K562 (cell line): ENCODE results near the gene RGS5. TPM values are rescaled to one million over a fixed set of nuclear protein-coding genes. Genes with fewer than 3 reads are reported as not detected.

Source experiments
- GABPB1 ChIP-seq: sonication (generic); formaldehyde crosslinking; IDR thresholded peaks from 2 replicates; pipeline ENCODE4 v1.8.0; 2022; ENCODE audit warnings: mild to moderate bottlenecking, missing genetic modification reagents
- PREB ChIP-seq: sonication (generic); formaldehyde crosslinking; IDR thresholded peaks from 2 replicates; pipeline ENCODE4 v1.8.1; 2023; ENCODE audit warnings: mild to moderate bottlenecking, missing genetic modification reagents
- TGIF2 ChIP-seq: sonication (generic); formaldehyde crosslinking; IDR thresholded peaks from 2 replicates; pipeline ENCODE4 v1.8.1; 2022; ENCODE audit warnings: mild to moderate bottlenecking, missing genetic modification reagents, moderate library complexity
- XRCC4 ChIP-seq: IDR thresholded peaks from one replicate; pipeline ENCODE4 v1.6.1; 2011; ENCODE audit not compliant: insufficient read depth, insufficient read length; ENCODE audit errors: extremely low read depth
- ZNF174 ChIP-seq: fragments of 250-450 bp; sonication (Bioruptor Pico); IDR thresholded peaks from 2 replicates; pipeline ENCODE4 v1.4.0; 2020; ENCODE audit warnings: mild to moderate bottlenecking
- polyA plus RNA-seq, 8 experiments: library from polyadenylated mRNA; depleted of rRNA in 4 of 8; stranded (reverse) in 5 of 8; unstranded in 3 of 8; fragments of >200 nt; fragmentation: Nextera tagmentation in 2 of 8; fragmentation: Illumina TruSeq in 1 of 8; extraction: Ambion mirVana in 2 of 8; extraction: Trizol in 1 of 8; gene quantifications; 2 replicates each; pipeline versions ENCODE4 v1.2.1 to v1.2.3, GENCODE V29; 2011 to 2014; ENCODE audit warnings: inconsistent platforms in 1 of 8, missing spikeins in 1 of 8
- total RNA-seq, 7 experiments: library from RNA; depleted of rRNA in 6 of 7; stranded (reverse); fragments of >200 nt in 6 of 7; fragmentation: Illumina TruSeq in 2 of 7; extraction: Trizol in 2 of 7; gene quantifications; 2 replicates each; pipeline versions ENCODE4 v1.2.1 to v1.2.3, GENCODE V29; 2011 to 2021; ENCODE audit warnings: low replicate concordance in 1 of 7
- TF ChIP-seq, protein P1 (sequence below): sonication (generic); formaldehyde crosslinking; IDR thresholded peaks from 2 replicates; pipeline ENCODE4 v1.8.0; 2022; ENCODE audit warnings: missing genetic modification reagents, mild to moderate bottlenecking, borderline replicate concordance
- TF ChIP-seq, protein P2 (sequence below): sonication (generic); IDR thresholded peaks from 2 replicates; pipeline ENCODE4 v1.6.1; 2016

Gene RGS5
- total and polyA plus RNA-seq, 9 of the 15 experiments (the other 6 are each of a cell fraction or from before 2014, with no cell fraction given): 0.71 to 5.3 (median 2.4) TPM

GRCh38 chr1:163171826-163172225 is 30.9 kb downstream of the RGS5 start (continued):
- TF ChIP-seq TGIF2 (no peak), GABPB1 (CRISPR knock-in tag) (no peak), ZNF174 (CRISPR knock-in tag) (no peak), XRCC4 (no peak), PREB (CRISPR knock-in tag) (no peak)
- TF ChIP-seq, protein P1, sequence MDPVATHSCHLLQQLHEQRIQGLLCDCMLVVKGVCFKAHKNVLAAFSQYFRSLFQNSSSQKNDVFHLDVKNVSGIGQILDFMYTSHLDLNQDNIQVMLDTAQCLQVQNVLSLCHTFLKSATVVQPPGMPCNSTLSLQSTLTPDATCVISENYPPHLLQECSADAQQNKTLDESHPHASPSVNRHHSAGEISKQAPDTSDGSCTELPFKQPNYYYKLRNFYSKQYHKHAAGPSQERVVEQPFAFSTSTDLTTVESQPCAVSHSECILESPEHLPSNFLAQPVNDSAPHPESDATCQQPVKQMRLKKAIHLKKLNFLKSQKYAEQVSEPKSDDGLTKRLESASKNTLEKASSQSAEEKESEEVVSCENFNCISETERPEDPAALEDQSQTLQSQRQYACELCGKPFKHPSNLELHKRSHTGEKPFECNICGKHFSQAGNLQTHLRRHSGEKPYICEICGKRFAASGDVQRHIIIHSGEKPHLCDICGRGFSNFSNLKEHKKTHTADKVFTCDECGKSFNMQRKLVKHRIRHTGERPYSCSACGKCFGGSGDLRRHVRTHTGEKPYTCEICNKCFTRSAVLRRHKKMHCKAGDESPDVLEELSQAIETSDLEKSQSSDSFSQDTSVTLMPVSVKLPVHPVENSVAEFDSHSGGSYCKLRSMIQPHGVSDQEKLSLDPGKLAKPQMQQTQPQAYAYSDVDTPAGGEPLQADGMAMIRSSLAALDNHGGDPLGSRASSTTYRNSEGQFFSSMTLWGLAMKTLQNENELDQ (CRISPR knock-in tag): no peak
- TF ChIP-seq, protein P2, sequence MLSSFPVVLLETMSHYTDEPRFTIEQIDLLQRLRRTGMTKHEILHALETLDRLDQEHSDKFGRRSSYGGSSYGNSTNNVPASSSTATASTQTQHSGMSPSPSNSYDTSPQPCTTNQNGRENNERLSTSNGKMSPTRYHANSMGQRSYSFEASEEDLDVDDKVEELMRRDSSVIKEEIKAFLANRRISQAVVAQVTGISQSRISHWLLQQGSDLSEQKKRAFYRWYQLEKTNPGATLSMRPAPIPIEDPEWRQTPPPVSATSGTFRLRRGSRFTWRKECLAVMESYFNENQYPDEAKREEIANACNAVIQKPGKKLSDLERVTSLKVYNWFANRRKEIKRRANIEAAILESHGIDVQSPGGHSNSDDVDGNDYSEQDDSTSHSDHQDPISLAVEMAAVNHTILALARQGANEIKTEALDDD: no peak
